Omental fat pad (tissue), 4 donors: Measurements from ENCODE around the gene PRKCA. TPM values are rescaled to one million over a fixed set of nuclear protein-coding genes. Genes with fewer than 3 reads are reported as not detected.

Source experiments
- ATAC-seq: fragments of 150-250 bp; one replicate; pipeline ENCODE4 v1.9.1; 2016; ENCODE audit warnings: mild to moderate bottlenecking, moderate library complexity; ENCODE audit not compliant: low FRiP score
- DNase-seq: peaks from one replicate; pipeline ENCODE4 v3.0.0-alpha.2; 2019; ENCODE audit warnings: low spot score
- total RNA-seq, 4 donors: library from RNA; depleted of rRNA; stranded (reverse); fragments of >200 nt; gene quantifications; one replicate each; pipeline ENCODE4 v1.1.0, GENCODE V29; 2016
- TF ChIP-seq, protein P1 (sequence below), 3 donors: fragments of 450-650 bp; IDR thresholded peaks; one replicate each; pipeline ENCODE4 v1.5.1; 2016 to 2017; ENCODE audit warnings: antibody characterized with exemption in 3 of 3, mild to moderate bottlenecking in 3 of 3, moderate library complexity in 2 of 3

Gene PRKCA
- total RNA-seq, 4 donors from 2014 or later, result 6.7 to 14.3 (median 10.3) TPM

DNA sequence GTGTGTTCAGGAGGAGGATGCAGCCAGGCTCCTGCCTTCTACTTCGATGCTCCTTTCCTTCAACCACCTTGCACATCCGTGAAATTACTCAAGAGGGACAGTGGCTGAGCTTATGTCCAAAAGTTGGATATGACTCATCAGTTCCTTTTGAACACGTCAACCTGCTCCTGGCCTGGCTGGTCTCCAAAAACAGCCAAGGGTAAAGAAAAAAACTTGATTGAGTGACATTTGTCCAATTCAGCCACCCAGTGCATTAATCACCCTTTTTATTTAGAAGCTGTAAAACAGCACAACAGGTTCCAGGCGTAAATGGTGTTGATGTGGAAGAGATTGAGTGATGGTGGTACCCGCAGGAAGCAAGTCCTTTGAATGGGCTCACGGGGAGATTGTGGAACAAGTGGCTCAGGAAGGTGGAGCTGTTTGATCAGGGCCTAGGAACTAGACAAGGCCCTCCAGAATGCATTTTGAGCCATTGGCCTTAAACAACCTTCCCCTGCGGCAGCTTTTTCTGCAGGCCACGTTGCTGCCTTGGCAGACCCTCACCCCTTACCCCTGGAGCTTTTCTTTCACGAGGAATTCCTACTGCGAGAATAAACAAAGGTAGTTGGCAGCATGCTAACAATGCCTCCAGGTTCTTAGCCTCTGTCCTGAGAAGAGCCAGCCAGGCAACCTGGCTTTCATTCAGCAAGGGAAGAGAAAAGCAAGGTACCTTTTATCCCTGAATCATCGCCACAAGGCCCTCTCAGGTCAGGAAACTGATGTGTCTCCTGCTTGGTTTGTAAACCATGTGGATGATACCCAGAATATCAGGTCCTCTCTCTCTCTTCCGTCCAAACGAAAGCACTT, 359.2 kb downstream of the PRKCA start:
- DNase-seq, result no peak
- ATAC-seq, result no peak
- TF ChIP-seq, protein P1, sequence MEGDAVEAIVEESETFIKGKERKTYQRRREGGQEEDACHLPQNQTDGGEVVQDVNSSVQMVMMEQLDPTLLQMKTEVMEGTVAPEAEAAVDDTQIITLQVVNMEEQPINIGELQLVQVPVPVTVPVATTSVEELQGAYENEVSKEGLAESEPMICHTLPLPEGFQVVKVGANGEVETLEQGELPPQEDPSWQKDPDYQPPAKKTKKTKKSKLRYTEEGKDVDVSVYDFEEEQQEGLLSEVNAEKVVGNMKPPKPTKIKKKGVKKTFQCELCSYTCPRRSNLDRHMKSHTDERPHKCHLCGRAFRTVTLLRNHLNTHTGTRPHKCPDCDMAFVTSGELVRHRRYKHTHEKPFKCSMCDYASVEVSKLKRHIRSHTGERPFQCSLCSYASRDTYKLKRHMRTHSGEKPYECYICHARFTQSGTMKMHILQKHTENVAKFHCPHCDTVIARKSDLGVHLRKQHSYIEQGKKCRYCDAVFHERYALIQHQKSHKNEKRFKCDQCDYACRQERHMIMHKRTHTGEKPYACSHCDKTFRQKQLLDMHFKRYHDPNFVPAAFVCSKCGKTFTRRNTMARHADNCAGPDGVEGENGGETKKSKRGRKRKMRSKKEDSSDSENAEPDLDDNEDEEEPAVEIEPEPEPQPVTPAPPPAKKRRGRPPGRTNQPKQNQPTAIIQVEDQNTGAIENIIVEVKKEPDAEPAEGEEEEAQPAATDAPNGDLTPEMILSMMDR (IDR thresholded peaks at IDR 0.05), result no peak

GRCh38 chr17:66662496-66662895, 360.1 kb downstream of the PRKCA start:
- TF ChIP-seq, protein P1 (IDR thresholded peaks at IDR 0.05), result no peak
- ATAC-seq (no peak), DNase-seq (no peak)

DNA sequence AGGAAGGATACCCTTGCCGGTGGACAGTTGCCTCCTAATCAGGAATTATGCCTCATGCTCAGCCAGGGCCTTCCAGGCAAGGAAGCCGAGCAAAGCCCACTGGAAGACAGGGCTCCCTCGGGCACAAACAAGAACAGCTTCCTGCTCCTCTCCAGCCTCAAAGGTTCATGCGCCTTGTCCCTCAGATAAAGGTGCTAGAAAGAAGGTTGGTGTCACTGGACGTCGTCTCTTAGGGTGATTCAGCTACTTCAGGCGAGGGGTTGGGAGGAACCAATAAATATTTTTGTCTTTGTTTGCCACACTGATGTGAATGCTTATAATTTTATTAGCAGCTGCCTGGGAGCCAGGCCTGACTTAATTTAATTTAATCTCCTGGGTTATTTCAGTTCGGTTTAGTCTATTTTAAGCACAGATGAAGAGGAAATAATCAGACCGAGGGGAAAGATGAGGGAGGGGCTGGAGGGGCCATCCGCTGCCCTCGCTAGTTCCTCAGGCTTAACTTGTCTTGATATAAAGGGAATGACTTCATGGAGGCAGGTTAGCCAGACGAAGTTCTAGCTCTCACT, 360.7 kb downstream of the PRKCA start:
- no peak for DNase-seq
- ATAC-seq, result no peak
- TF ChIP-seq, protein P1 (IDR thresholded peaks at IDR 0.05), result no peak

- TF ChIP-seq, protein P1 (IDR thresholded peaks at IDR 0.05), result no peak
- no peak for DNase-seq
- no peak for ATAC-seq
These were observed 361.9 kb downstream of the PRKCA start for GRCh38 chr17:66664336-66664735.

DNA sequence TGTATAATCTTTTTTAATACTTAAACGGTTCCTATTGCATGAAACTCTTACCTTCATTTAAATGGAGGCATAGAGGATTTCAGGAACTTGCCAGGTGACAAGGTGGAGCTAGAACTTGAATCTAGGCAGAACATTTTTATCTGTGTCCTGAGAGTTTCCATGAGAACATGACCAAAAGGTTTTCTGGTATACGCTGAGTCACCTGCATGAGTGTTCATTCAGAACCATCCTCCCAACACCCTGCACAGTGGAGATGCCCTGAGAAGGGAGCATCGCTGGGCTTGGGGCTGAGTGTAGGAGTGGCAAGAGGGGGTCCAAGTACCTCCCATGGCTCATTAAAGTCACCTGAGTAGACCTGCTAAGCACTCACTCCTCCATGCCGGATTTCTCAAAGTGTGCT, 362.8 kb downstream of the PRKCA start:
- TF ChIP-seq, protein P1 (IDR thresholded peaks at IDR 0.05), result no peak
- no peak for DNase-seq
- ATAC-seq, result no peak

GRCh38 chr17:66667090-66667489, 364.7 kb downstream of the PRKCA start:
- no peak for DNase-seq
- TF ChIP-seq, protein P1 (IDR thresholded peaks at IDR 0.05), result no peak
- no peak for ATAC-seq
